Measurements from ENCODE around the gene PROX1.

The PROX1 gene, protein sequence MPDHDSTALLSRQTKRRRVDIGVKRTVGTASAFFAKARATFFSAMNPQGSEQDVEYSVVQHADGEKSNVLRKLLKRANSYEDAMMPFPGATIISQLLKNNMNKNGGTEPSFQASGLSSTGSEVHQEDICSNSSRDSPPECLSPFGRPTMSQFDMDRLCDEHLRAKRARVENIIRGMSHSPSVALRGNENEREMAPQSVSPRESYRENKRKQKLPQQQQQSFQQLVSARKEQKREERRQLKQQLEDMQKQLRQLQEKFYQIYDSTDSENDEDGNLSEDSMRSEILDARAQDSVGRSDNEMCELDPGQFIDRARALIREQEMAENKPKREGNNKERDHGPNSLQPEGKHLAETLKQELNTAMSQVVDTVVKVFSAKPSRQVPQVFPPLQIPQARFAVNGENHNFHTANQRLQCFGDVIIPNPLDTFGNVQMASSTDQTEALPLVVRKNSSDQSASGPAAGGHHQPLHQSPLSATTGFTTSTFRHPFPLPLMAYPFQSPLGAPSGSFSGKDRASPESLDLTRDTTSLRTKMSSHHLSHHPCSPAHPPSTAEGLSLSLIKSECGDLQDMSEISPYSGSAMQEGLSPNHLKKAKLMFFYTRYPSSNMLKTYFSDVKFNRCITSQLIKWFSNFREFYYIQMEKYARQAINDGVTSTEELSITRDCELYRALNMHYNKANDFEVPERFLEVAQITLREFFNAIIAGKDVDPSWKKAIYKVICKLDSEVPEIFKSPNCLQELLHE

DNA sequence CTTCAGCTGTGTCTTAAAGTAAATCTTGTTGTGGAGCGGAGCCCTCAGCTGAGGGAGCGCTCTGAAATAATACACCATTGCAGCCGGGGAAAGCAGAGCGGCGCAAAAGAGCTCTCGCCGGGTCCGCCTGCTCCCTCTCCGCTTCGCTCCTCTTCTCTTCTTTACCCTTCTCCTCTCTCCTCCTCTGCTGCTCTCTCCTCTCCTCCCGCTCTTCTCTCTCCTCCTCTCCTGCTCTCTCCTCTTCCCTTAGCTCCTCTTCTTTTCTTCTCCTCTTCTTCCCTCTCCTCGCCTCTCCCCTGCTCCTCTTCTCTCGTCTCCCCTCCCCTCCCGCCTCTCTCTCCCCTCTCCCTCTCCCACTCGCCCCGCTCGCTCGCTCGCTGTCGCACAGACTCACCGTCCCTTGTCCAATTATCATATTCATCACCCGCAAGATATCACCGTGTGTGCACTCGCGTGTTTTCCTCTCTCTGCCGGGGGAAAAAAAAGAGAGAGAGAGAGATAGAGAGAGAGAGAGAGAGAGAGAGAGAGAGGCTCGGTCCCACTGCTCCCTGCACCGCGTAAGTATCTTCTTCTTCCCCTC lies at the start of gene PROX1:
Gene PROX1, plus strand, starts transcription at position 47 of the 580 bp plus-strand sequence. CDS start 8,563 bp downstream, outside the sequence.
- peak; percentile 50 to 82 for DNase-seq

DNA sequence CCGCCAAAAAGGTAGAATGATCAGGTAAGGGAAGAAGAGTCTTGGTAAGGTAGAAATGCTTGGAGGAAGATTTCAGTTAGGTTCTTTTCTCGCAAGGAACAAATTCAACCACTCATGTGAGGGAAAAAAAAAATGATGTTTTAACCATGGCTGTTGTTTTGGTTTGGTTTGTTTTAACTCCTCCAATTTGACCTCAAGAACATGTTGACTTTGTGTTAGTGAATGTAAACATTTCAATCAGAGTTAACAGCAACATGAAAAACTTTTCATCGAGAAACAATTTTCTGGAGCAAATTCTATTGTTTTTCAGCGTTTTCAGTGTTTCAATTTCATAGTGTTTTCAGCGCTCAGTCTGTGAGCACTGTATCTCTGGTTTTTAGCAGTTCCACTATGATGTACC lies 49.0 kb upstream of the PROX1 start:
- no peak for DNase-seq

DNA sequence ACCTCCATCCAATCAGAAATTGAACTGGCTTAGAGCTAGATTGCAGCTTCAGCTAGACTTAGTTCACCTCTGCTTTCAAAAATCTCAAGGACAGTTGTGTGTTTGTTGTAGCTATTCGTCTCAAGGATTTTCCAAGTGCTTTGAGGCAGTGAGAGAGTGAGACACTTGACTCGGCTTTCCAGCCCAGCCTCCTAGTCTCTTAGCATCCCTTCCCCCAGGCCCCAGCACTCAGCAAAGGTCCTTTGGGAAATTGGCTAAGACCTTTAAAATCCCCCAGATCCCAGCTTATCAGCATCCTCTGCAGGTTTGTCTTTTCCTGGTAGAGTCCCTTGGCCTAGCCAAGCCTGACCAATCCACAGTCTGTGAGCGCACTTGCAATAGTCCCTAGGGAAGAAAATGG lies 47.9 kb upstream of the PROX1 start:
- DNase-seq, result no peak

DNA sequence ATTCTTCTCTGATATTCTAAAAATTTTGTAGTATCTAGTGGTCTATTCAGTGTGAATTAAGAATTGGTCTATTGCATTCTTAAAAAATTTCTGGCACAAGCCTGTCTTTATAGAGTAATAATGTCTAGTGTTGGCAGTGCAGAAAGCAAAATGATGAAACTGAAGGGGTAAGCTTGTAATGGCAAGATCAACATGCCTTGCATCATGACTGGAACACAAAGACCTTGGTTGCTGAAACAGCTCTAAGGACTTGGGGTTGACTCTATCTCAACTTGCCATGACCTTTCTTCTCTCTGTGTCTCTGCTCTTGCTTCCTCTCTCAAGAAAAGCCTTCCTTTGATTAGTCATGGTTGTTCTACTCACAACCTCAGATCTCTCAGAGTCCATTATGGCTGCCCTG lies 46.8 kb upstream of the PROX1 start:
- DNase-seq, result no peak

DNA sequence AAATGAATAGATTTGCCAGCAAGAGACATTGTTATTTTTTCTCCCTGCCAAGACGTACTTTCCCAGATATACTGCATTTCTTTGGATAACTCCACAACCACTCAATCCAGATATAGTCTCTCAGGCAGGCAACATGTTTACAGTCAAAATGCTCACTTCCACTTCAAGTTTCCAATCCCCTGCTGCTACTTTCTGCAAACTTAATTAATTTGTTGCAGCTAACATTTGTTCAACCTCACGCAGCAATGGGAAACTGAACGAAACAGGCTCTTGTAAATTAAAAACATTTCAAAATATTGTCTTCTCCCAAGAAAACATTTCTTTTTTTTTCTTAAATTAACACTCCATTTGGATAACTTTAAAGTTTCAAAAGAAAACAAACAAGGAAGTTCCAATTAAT lies 45.7 kb upstream of the PROX1 start:
- no peak for DNase-seq

DNA sequence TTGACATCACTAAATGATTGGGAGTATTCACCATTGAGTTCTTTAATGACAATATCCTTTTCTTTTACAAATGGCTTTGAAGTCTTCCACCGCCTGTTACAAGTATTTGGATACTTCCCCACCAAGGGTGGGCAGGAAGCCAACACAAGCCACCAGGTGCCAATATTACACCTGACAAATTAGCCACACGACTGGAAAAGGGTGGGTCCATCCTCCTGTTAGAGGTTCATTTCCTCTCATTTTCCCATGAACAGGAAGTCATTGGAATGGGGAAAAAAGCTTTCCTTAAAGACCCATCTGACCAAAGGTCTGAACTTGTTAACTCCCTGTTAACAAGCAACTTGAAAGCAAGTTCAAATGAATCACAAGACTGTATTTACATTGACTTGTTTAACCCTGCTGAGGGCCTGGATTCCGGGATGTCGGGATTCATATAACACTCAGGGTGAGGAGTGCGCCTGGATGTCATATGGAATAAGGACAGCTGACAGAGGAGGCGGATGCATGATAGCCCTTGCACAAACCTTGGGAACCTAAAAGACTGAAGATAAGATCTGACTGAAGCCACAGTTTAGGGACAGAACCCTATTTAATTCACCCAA lies 40.5 kb upstream of the PROX1 start:
- peak in 1 of 2 experiments; percentile 19 for DNase-seq

DNA sequence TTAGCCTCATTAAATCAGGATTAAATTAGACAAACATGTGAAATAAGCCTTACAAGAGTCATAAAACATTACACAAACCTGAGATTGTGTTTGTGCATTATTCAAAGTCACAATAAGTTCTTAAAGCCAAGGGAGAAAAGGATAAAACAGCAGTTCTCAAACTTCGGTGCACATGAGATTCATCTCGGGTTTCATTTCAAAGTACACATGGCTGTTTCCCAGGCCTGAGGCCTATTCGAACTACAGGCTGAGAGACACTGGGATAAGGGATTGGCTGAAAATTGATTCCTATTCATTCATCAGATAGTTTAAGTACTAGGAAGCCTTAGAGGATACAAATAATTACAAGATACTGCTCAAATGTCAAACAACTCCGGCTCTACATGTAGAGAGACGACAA lies 35.9 kb upstream of the PROX1 start:
- no peak for DNase-seq

DNA sequence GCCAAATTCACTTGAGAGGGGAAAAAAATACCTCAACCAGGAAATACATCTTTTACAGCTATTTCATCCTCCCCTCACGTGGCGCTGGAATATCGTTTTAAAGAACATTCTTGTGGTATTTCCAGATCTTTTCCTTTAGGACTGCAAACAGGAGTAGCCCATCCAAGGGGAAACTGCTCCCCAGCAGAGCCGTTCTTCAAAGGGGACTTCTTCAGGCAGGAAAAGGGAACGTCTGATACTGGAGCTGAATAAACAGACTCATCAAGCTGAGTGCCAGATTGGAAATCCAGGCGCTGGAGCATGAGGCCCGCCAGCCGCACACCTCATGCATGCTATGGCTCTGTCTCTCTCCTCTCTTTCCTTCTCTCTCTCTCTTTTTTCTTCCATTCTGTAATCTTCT lies 34.0 kb upstream of the PROX1 start:
- no peak for DNase-seq

DNA sequence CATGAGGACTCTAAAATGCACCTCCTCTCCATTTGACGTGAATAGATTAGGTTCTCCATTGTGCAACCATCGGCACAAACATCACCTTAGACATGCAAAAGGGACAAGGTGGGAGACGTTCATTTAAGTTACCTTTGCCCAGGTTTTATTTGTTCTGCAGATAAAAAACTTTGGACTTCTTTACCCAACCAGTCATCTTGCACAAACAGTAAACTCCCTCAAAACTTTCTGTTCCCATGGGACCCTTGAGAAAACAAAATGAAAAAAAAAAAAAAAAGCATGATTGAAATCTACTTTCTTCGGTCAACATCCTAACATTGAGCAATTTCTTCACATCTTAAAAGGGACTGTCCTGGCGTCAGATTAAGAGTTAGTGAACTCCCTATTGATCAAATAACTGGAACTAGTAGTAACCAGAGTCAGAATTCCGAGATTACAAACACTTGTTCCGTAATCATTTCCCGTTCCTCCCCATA lies 31.4 kb upstream of the PROX1 start:
- DNase-seq, result no peak

DNA sequence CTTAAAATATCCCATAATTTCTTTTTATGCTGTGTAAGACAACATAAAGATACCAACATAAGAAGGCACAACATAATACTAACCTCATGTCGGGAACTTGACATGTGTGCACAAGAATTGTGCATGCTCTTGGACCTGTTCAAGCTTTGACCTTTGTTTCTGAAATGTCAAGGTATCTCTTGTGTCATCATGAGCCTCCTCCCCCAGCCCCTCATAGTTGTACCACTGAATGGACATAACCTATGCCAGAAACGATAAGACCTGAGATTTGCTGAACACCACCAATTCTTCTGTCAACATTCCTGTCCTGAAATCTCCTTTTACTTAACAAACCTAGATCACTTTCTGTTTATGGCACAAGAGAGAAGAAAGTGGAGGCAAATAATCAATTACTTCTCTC lies 29.4 kb upstream of the PROX1 start:
- no peak for DNase-seq

DNA sequence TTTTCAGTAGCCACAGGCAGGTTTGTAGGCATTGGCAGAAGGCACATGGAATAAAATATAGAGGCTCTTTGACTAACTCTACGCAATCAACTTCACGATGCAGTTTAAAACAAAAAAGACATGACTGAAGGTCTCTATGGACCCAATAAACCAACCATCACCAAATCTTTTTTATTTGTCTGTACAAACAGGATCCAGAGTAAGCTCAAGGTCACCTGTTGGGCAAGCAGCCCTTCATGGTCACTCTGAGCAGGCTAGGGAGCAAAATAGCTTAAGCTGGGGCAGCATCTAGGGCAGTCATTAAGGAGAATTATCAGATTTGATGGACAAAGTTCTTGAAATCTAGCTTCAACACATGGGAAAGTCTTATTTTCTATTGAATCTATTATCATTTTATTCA lies 26.8 kb upstream of the PROX1 start:
- no peak for DNase-seq

DNA sequence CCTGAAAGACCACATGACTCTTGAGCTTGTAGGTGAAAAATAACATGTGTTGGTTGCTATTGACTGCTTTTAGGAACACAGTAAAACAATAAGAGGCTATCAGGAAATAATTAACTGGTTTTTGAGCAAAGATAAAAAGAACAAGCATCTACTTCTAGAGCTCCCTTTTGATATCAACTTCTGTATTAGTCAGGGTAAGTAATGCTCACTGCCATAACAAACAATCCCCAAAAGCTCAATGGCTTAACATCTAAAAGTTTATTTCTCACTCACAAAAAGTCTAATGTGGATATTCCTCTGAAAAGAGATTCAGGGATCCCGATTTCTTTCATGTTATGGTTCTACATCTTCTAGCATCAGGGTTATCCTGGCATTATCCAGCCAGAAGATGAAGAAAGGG lies 25.3 kb upstream of the PROX1 start:
- no peak for DNase-seq

DNA sequence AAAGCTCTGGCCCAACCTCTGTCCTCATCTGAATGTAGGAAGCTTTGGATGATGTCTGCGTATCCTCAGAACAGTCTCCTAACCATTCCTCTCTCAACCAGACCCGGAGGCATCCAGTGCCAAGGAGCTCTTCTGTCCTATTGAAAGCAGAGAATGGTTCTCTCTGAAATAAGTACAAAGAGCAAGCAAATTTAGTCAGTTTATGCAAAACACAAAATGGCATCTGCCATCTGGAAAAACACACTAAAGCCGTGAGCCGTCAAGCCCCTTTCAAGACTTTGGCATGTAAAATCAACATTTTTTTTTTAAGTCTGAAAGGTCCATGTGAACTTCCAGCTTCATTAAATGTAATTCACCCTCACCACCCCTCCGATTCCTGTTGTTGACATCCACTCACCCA lies 21.7 kb upstream of the PROX1 start:
- DNase-seq, result no peak

DNA sequence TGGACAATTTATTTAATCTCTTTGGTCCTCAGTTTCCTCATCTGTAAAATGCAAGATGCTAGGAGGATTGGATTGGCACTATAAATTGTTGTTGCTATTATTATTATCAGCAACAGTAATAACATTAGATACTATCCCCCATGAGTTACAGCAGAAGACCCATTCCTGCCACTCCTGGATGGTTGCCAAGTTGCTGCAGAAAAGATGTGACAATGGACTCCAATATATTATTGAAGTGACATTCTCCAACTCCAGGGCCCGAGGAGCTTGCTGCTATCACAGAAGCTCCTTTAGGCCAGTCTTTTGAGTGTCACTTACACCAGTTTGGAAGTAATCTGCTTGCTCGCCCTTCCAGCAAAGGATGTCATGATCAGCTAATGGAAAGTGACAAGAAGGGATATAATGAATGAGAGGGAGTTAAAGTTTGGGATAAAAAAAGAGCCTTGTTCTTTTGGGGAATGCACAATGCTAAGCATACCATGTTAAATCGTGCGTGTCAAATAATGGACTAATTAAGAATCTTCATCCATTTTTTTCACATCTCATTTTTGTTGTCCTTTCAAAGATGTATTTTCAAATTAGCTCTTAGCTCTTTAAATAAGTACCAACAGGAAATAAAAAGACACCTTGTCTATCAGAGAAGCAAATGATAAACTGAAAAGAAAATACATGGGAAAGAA lies 19.5 kb upstream of the PROX1 start:
- no peak for DNase-seq

DNA sequence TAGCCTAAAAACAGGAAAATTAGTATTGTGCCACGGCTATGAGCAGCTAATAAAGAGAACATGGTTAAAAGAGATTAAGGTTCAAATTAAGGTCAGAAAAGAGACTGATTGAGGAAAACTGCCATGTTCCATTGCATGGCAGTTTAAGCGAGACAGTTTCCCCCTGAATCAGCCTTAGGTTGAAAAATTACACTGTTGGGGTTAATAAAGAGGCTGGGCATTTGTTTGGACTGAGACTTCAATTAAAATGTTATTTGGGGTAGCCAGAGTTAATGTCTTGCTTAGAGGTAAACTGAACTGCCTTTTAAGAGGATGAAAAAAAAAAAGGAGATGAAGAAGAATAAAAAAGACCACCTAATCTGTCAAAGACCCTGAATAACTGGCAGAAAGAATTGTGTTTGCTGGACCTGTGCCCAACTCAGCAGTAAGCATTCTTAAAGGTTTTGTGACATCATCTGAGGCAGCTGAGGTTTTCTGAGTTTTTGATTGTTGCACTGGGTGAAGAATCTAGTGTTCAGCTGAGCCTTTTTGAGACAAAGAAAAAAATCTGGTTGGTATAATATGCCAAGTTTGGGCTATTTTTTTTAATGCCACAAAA lies 17.7 kb upstream of the PROX1 start:
- no peak for DNase-seq

DNA sequence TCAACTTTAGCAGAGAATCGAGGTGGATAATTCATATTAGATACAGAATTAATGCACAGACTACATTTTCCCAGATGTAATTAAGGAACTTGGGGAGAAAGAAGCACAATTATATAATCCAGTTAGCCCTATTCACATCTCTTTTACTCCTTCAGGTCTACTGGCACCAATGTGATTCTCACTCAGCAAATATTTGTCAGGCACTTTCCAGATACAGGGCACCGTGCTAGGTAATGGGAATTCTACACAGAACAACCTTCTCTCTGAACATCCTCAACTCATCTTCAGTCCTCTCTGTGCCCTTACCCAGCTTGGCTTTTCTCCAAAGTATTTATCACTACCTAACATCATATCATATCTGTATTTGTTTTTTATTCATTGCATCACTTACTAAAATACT lies 15.6 kb upstream of the PROX1 start:
- DNase-seq, result no peak

DNA sequence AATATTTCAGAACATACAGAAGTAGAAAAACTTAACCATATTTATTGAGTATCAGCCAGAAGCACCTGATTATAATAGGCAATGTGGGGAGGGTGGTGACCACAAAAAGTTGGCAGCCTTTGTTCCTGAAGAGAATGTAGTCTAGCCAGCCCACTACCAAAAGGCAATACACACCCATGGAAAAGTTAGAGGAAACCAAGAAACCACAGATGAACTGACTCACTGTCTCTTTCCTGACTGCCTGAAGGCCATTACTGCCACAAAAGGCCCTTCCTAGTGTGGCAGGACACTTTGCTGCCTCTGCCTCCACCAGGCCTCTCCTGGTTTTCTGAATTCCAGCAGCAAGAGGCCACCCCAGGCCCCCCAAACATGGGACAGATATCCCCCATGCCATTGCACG lies 14.6 kb upstream of the PROX1 start:
- DNase-seq, result no peak

DNA sequence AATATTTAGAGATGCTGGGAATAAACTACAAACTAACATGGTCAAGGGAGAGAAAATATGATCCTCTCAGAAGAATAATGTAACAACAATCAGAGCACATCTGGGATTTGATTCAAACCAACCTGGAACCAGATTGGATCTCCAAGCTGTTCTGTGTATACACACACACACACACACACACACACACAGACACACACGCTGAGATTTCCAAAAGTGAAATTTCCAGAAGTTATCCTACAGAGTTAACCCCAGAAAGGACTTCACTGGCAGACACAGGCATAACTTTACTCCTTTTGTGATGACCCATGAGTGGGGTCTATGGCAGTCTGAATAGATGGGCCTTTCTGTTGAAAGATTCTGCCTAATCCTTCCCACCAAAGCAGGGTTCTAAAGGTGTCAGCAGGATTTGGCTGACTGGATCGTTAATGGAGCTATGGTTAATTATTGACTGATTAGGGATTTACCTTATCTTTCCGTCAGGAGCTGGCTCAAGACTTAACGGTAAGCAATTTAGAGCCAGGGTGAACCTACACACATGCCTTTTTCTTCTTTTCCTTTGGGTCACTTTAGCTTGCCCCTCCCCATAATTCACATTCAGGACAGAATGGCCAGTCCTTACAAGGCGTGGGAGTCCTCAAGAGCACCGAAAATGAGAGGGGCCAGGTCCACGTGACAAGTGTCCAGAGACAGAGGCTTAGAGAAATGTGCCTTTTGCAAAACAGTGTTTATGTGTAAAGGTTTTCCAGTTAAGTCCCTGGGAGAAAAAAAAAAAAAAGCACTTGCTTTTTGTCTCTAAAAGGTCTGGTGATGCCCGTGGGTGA lies 10.9 kb upstream of the PROX1 start:
- no peak for DNase-seq

DNA sequence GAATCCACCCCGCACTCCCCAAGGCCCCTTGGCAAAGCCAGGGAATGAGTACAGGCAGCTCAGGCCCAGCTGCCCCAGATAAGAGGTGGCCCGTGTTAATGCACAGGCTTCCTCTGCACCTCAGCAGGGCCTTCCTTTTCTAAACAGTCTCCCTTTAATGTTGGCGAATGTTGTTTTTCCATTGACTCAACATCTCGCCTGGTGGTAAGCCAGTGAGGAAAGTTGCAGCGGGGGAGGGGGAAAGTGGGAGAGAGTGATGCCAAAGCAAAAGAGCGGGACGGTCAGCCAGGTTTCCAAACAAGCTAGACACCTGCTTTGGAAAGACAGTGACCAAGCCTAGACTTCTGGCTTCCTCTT lies 10.3 kb upstream of the PROX1 start:
- no peak for DNase-seq

DNA sequence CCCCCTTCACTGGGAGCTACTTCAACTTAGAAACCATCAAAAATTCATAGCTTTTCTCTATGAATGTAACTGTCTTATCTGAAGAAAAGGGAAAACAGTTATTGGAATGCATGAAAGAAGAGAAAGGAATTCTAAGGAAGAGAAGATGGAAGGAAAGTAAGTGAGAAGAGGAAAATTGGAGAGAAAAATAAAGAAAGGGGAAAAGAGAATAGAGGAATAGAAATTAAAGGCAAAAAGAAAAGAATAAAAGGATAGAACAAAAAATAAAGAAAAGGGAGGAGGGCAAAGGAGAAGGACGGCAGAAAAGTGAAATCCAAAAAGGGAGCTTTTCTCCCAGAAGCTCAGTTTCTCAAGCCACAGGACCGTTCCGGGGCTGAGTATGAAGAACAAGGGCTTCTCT lies 9.9 kb upstream of the PROX1 start:
- DNase-seq, result no peak

DNA sequence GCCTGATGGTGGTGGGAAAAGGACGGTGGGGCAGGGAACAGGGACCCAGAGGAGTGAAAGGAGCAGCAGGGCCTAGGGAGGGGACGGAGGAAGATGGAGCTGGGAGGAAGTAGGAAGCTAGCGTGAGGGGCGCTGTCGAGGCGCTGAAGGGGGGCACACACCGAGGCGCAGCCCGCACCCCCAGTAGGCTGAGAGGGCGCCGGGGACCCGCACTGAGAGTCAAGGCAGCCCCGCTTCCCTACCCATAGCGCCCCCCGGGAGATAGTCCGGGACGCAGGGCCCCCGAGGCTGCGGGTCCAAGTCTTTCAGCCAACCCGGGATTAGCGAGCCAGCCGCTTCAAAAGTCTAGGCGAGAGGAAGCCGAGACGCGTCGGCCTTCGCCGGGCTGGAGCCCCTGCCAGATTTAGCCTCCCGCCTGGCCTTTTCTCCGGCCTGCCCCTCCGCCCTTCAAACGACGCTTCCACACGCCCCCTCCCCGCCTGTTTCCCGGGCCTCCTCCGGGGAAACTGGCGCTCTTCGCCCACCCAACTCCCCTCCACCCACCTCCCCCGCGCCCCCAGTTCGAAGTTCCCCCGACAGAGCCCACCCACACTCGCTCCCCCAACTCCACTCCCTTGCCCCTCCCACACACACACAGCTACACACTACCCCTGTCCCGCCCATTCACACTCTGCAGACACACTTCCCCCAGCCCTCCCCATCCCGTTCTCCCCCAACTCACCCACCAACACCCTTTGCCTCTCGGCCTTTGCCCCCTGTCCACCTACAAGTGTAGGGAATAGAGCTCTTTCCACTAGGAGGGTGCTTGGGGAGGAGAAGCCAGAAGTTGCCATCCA lies 7.8 kb upstream of the PROX1 start:
- no peak for DNase-seq

Data from SHP77 (cell line).